Natural killer cell (primary cell): ENCODE measurements around the gene JKAMP. TPM values are rescaled to one million over a fixed set of nuclear protein-coding genes. Genes with fewer than 3 reads are reported as not detected.
A peak's percentile ranks its signal among the peaks of the same experiment; 100 is the strongest.

Experiments used
- ATAC-seq, 3 donors: fragments of 150-1000 bp in 2 of 3; fragments of 200-7000 bp in 1 of 3; cut with Tn5 transposase; 1 replicate in 1 of 3; 2 replicates in 2 of 3; pipeline ENCODE4 v1.10.0; 2021; ENCODE audit warnings: mild to moderate bottlenecking in 2 of 3, moderate library complexity in 2 of 3
- DNase-seq, 2 donors: peaks; one replicate each; pipeline versions ENCODE4 v3.0.0 to v3.0.0-alpha.2; 2013 to 2021; ENCODE audit warnings: mixed read lengths in 1 of 2
- H3K27ac ChIP-seq: one replicate; pipeline ENCODE4 v1.5.1; 2013; ENCODE audit warnings: mild to moderate bottlenecking, low read length
- H3K27me3 ChIP-seq: one replicate; pipeline ENCODE4 v1.6.1; 2013; ENCODE audit warnings: low read length; ENCODE audit not compliant: control insufficient read depth, insufficient read depth
- H3K36me3 ChIP-seq: one replicate; pipeline ENCODE4 v1.6.1; 2013; ENCODE audit warnings: low read length; ENCODE audit not compliant: control insufficient read depth, insufficient read depth
- H3K4me1 ChIP-seq: one replicate; pipeline ENCODE4 v1.6.1; 2013; ENCODE audit warnings: low read length; ENCODE audit not compliant: control insufficient read depth, insufficient read depth
- H3K4me3 ChIP-seq: one replicate; pipeline ENCODE4 v1.5.1; 2013; ENCODE audit warnings: low read length
- H3K9me3 ChIP-seq: one replicate; pipeline ENCODE4 v1.6.1; 2013; ENCODE audit warnings: low read length; ENCODE audit not compliant: control insufficient read depth, insufficient read depth
- H3K27ac Mint-ChIP-seq, 2 donors: one replicate each; pipeline ENCODE4 v1.8.0; 2022; ENCODE audit warnings: mild to moderate bottlenecking in 2 of 2, mixed read lengths in 2 of 2, moderate library complexity in 1 of 2
- H3K27me3 Mint-ChIP-seq, 2 donors: one replicate each; pipeline ENCODE4 v1.8.0; 2022; ENCODE audit warnings: low read depth in 2 of 2, mixed read lengths in 2 of 2
- H3K36me3 Mint-ChIP-seq: one replicate; pipeline ENCODE4 v1.8.0; 2022; ENCODE audit warnings: mixed read lengths
- H3K4me1 Mint-ChIP-seq, 2 donors: one replicate each; pipeline ENCODE4 v1.8.0; 2022; ENCODE audit warnings: mixed read lengths in 2 of 2
- H3K4me3 Mint-ChIP-seq: one replicate; pipeline ENCODE4 v1.8.0; 2022; ENCODE audit warnings: mild to moderate bottlenecking, moderate library complexity, mixed read lengths
- H3K9me3 Mint-ChIP-seq, 2 donors: one replicate each; pipeline ENCODE4 v1.8.0; 2022; ENCODE audit warnings: mixed read lengths in 2 of 2
- WGBS: methylation state at CpG from one replicate; pipeline ENCODE4 v1.1.7; 2013; ENCODE audit warnings: missing lambda C conversion rate; ENCODE audit not compliant: insufficient coverage; 5-methylcytosine and 5-hydroxymethylcytosine counted together
- intact Hi-C: fragments of 100-400 bp; cut with micrococcal nuclease; formaldehyde crosslinking; loops from one replicate; pipeline ENCODE4 v1.14.2; 2022
- total RNA-seq, 4 donors: library from RNA; stranded (reverse); fragments of 120-200 nt in 1 of 4; gene quantifications; one replicate each; pipeline versions ENCODE4 v1.2.3 to v1.2.4, GENCODE V29; 2013 to 2022
- TF ChIP-seq, protein P1 (sequence below): fragments of 200-600 bp; IDR thresholded peaks from one replicate; pipeline ENCODE4 v1.8.0; 2022; ENCODE audit warnings: antibody characterized with exemption

The JKAMP gene
- total RNA-seq, 3 donors from 2014 or later (not counting 1 experiment from before 2014, with no cell fraction given): 18.8 to 25.0 (median 20.5) TPM

- 0% methylated on average over 32 of the region's 32 CpGs for whole genome bisulfite sequencing
Measured at GRCh38 chr14:59484639-59485175, 390 bp downstream of the JKAMP start.

GRCh38 chr14:59490756-59491155 is 6.4 kb downstream of the JKAMP start:
- Mint-ChIP-seq H3K4me3 (no peak overlapping the region), H3K36me3 (peaks cover 19% of the 10 kb centered on the region), H3K9me3 (no peaks in the 10 kb centered on the region), H3K27me3 (no peaks in the 10 kb centered on the region), H3K4me1 (peaks cover 30 to 41% of the 10 kb centered on the region in 2 donors), H3K27ac (peak overlapping the region in 1 of 2 donors; percentile 19)
- Histone ChIP-seq H3K27ac (no peak overlapping the region), H3K4me3 (no peak overlapping the region), H3K9me3 (no peaks in the 10 kb centered on the region), H3K27me3 (no peaks in the 10 kb centered on the region), H3K36me3 (peaks cover 63% of the 10 kb centered on the region), H3K4me1 (peaks cover under 1% of the 10 kb centered on the region)
- intact Hi-C loops: no loop called here
- DNase-seq (no peak), ATAC-seq (no peak)
- 89% methylated on average over 3 of the region's 3 CpGs for WGBS
- TF ChIP-seq, protein P1, sequence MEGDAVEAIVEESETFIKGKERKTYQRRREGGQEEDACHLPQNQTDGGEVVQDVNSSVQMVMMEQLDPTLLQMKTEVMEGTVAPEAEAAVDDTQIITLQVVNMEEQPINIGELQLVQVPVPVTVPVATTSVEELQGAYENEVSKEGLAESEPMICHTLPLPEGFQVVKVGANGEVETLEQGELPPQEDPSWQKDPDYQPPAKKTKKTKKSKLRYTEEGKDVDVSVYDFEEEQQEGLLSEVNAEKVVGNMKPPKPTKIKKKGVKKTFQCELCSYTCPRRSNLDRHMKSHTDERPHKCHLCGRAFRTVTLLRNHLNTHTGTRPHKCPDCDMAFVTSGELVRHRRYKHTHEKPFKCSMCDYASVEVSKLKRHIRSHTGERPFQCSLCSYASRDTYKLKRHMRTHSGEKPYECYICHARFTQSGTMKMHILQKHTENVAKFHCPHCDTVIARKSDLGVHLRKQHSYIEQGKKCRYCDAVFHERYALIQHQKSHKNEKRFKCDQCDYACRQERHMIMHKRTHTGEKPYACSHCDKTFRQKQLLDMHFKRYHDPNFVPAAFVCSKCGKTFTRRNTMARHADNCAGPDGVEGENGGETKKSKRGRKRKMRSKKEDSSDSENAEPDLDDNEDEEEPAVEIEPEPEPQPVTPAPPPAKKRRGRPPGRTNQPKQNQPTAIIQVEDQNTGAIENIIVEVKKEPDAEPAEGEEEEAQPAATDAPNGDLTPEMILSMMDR: no peak

More at GRCh38 chr14:59484639-59485175, 390 bp downstream of the JKAMP start:
- peaks cover 11% of the 10 kb centered on the region for H3K36me3 Mint-ChIP-seq
- intact Hi-C loops: loop anchor here (1.0 to 5.0 kb wide), 3 partner anchors 19 to 608 kb away; partner anchors contain the start of genes DAAM1, GPR135 and PCNX4
- H3K4me1 ChIP-seq: peaks cover 24% of the 10 kb centered on the region
- H3K4me3 Mint-ChIP-seq: peak overlapping the region; percentile 93
- DNase-seq (no peak), ATAC-seq (peak; percentile 64 to 75 (median 65))
- H3K9me3 Mint-ChIP-seq: no peaks in the 10 kb centered on the region
- no peaks in the 10 kb centered on the region for H3K27me3 ChIP-seq
- H3K27ac ChIP-seq: peak overlapping the region; percentile 62
- peaks cover 19% of the 10 kb centered on the region for H3K36me3 ChIP-seq
- peak overlapping the region; percentile 86 for H3K27ac Mint-ChIP-seq
- H3K4me3 ChIP-seq: peak overlapping the region; percentile 80
- no peaks in the 10 kb centered on the region for H3K9me3 ChIP-seq
- TF ChIP-seq, protein P1: no peak
- peaks cover 52 to 64% of the 10 kb centered on the region in 2 donors for H3K4me1 Mint-ChIP-seq
- H3K27me3 Mint-ChIP-seq: no peaks in the 10 kb centered on the region

DNA sequence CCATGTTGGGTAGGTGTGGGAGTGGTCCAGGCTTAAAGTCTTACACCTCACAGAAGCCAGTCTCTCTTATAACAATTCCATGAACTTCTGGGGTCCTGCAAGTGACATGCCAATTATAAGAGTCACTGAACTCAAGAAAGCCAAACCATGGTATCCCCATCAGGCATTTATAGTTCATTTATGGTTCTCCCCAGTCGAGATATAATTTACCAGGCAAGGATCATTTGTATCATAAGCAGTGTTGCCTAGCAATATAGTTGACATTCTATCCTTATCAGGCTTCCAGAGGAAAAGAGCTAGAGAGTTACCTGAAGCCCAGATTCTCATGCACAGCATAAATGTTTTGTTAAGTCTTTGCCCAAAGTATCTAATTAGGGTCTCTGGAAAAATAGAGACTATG is 8.1 kb downstream of the JKAMP start:
- H3K4me3 ChIP-seq: no peak overlapping the region
- H3K27ac ChIP-seq: no peak overlapping the region
- DNase-seq (no peak), ATAC-seq (no peak)
- H3K4me1 Mint-ChIP-seq: peaks cover 35 to 43% of the 10 kb centered on the region in 2 donors
- H3K27me3 ChIP-seq: no peaks in the 10 kb centered on the region
- H3K27me3 Mint-ChIP-seq: no peaks in the 10 kb centered on the region
- intact Hi-C loops: no loop called here
- TF ChIP-seq, protein P1: no peak
- no peak overlapping the region for H3K27ac Mint-ChIP-seq
- H3K9me3 ChIP-seq: no peaks in the 10 kb centered on the region
- peaks cover 19% of the 10 kb centered on the region for H3K36me3 Mint-ChIP-seq
- no peak overlapping the region for H3K4me3 Mint-ChIP-seq
- H3K4me1 ChIP-seq: no peaks in the 10 kb centered on the region
- 100% methylated on average over 1 of the region's 1 CpG for WGBS
- peaks cover 69% of the 10 kb centered on the region for H3K36me3 ChIP-seq
- H3K9me3 Mint-ChIP-seq: no peaks in the 10 kb centered on the region

GRCh38 chr14:59500732-59501131 is 16.4 kb downstream of the JKAMP start:
- H3K36me3 ChIP-seq: peaks cover 32% of the 10 kb centered on the region
- Mint-ChIP-seq H3K36me3 (no peaks in the 10 kb centered on the region), H3K4me1 (peaks cover 10 to 12% of the 10 kb centered on the region in 2 donors), H3K27ac (no peak overlapping the region), H3K27me3 (no peaks in the 10 kb centered on the region), H3K4me3 (no peak overlapping the region), H3K9me3 (no peaks in the 10 kb centered on the region)
- TF ChIP-seq, protein P1: no peak
- no peak overlapping the region for H3K27ac ChIP-seq
- ATAC-seq (no peak), DNase-seq (no peak)
- 97% methylated on average over 3 of the region's 3 CpGs for WGBS
- intact Hi-C loops: no loop called here
- no peak overlapping the region for H3K4me3 ChIP-seq
- H3K27me3 ChIP-seq: no peaks in the 10 kb centered on the region
- H3K4me1 ChIP-seq: no peaks in the 10 kb centered on the region
- H3K9me3 ChIP-seq: no peaks in the 10 kb centered on the region
